Transverse colon (tissue), 4 donors: ENCODE measurements around the gene PHKA2.

Experiments used
- CTCF ChIP-seq, 5 experiments: fragments of 200-600 bp in 3 of 5; fragments of 450-650 bp in 2 of 5; sonication (generic) in 3 of 5; IDR thresholded peaks; 1 replicate in 2 of 5; 2 replicates in 3 of 5; pipeline ENCODE4 v1.5.1; 2016 to 2017; ENCODE audit warnings: antibody characterized with exemption in 5 of 5, inconsistent platforms in 3 of 5, mild to moderate bottlenecking in 2 of 5, moderate library complexity in 1 of 5
- POLR2A ChIP-seq: fragments of 450-650 bp; IDR thresholded peaks from one replicate; pipeline ENCODE4 v1.6.1; 2016; ENCODE audit warnings: antibody characterized with exemption, mild to moderate bottlenecking, moderate library complexity
- POLR2AphosphoS5 ChIP-seq, 3 donors: sonication (generic); formaldehyde crosslinking; IDR thresholded peaks; one replicate each; pipeline ENCODE4 v1.6.1; 2016; ENCODE audit warnings: antibody characterized with exemption in 3 of 3

- TF ChIP-seq CTCF (IDR thresholded peaks at IDR 0.05): no peak
- TF ChIP-seq POLR2A: no peak
- TF ChIP-seq POLR2AphosphoS5 (IDR thresholded peaks at IDR 0.05): no peak
These were observed 92.4 kb downstream of the PHKA2 start for GRCh38 chrX:18891548-18891945.
